ENCODE measurements around the gene PROM1.

GRCh38 chr4:15968551-15969300, 115.1 kb downstream of the PROM1 start:
- TF ChIP-seq CTCF (IDR thresholded peaks at IDR 0.05) (no peak), POLR2A (IDR thresholded peaks at IDR 0.05) (no peak)
